Measurements from ENCODE around the gene CLEC20A. TPM values are rescaled to one million over a fixed set of nuclear protein-coding genes. Genes with fewer than 3 reads are reported as not detected.

Gene CLEC20A
- total and polyA plus RNA-seq, 2 of the 8 experiments (the other 6 are each of a cell fraction or from before 2014, with no cell fraction given): not detected

- no peak for TF ChIP-seq RXRA (IDR thresholded peaks at IDR 0.05; ENCODE audit: insufficient read depth, low read depth, low read length)
- no peak for TF ChIP-seq CEBPB (IDR thresholded peaks at IDR 0.05; ENCODE audit: low read depth, low read length)
These were observed 45.2 kb downstream of the CLEC20A start (continued) for GRCh38 chr1:178451529-178451928.

Measured in H1 (cell line).